BLaER1 treated with 17β-estradiol and CSF1 and Interleukin-3, amounts not matched to agents 10 nM and 100 nM (cell line): Measurements from ENCODE around the gene LAMB2.

Source experiments
- H3K27ac ChIP-seq, 11 experiments: shearing (Covaris generic); formaldehyde crosslinking; 2 replicates each; pipeline ENCODE4 v1.8.1; 2022
- H3K27me3 ChIP-seq, 11 experiments: shearing (Covaris generic); formaldehyde crosslinking; 2 replicates each; pipeline ENCODE4 v1.8.1; 2022
- H3K36me3 ChIP-seq, 11 experiments: shearing (Covaris generic); formaldehyde crosslinking; 2 replicates each; pipeline ENCODE4 v1.8.1; 2022
- H3K4me1 ChIP-seq, 10 experiments: shearing (Covaris generic); formaldehyde crosslinking; 2 replicates each; pipeline ENCODE4 v1.8.1; 2022
- H3K4me2 ChIP-seq, 11 experiments: shearing (Covaris generic); formaldehyde crosslinking; 2 replicates each; pipeline ENCODE4 v1.8.1; 2022
- H3K4me3 ChIP-seq, 10 experiments: shearing (Covaris generic); formaldehyde crosslinking; 2 replicates each; pipeline ENCODE4 v1.8.1; 2022
- H3K9ac ChIP-seq, 11 experiments: shearing (Covaris generic); formaldehyde crosslinking; 2 replicates each; pipeline ENCODE4 v1.8.1; 2022
- H3K9me3 ChIP-seq, 11 experiments: shearing (Covaris generic); formaldehyde crosslinking; replicated peaks in 1 of 11; 2 replicates each; pipeline ENCODE4 v1.8.1; 2022
- H4K20me1 ChIP-seq, 11 experiments: shearing (Covaris generic); formaldehyde crosslinking; 2 replicates each; pipeline ENCODE4 v1.8.1; 2022
- Cebpa-rat ChIP-seq, 11 experiments: shearing (Covaris generic); IDR thresholded peaks; 2 replicates each; pipeline ENCODE4 v1.8.1; 2022

Gene LAMB2

GRCh38 chr3:49158103-49158709 is 25.4 kb upstream of the LAMB2 start:
- Histone ChIP-seq H3K4me2 (peak overlapping the region in 2 of 11 experiments; percentile 4 to 49; a peak in 1 of 22 replicates), H3K4me1 (peaks cover 21 to 42% (median 33%) of the 10 kb centered on the region in 10 experiments), H3K4me3 (no peak overlapping the region), H3K27me3 (no peaks in the 10 kb centered on the region), H4K20me1 (peaks cover 0 to 26% (median 5%) of the 10 kb centered on the region in 11 experiments; a peak in 7 of 22 replicates), H3K36me3 (peaks cover 6 to 17% (median 10%) of the 10 kb centered on the region in 11 experiments), H3K9me3 (no peaks in the 10 kb centered on the region), H3K27ac (peak overlapping the region in 3 of 11 experiments; percentile 36 to 50 (median 40); a peak in 4 of 22 replicates), H3K9ac (no peak overlapping the region; a peak in 2 of 22 replicates)
- no peak for TF ChIP-seq Cebpa-rat (IDR thresholded peaks at IDR 0.05)

GRCh38 chr3:49157289-49157688 is 24.4 kb upstream of the LAMB2 start:
- H3K4me1 ChIP-seq: peaks cover 13 to 34% (median 25%) of the 10 kb centered on the region in 10 experiments
- H3K4me2 ChIP-seq: no peak overlapping the region
- H3K9ac ChIP-seq: no peak overlapping the region
- H3K9me3 ChIP-seq: no peaks in the 10 kb centered on the region
- no peaks in the 10 kb centered on the region for H3K27me3 ChIP-seq
- no peak for TF ChIP-seq Cebpa-rat (IDR thresholded peaks at IDR 0.05)
- H4K20me1 ChIP-seq: peaks cover 0 to 22% (median 5%) of the 10 kb centered on the region in 11 experiments; a peak in 7 of 22 replicates
- H3K27ac ChIP-seq: no peak overlapping the region
- no peak overlapping the region for H3K4me3 ChIP-seq
- H3K36me3 ChIP-seq: peaks cover 0 to 10% (median 4%) of the 10 kb centered on the region in 11 experiments; a peak in 7 of 22 replicates

- Histone ChIP-seq H3K36me3 (no peaks in the 10 kb centered on the region), H3K9me3 (no peaks in the 10 kb centered on the region), H3K4me3 (no peak overlapping the region), H3K4me2 (no peak overlapping the region), H4K20me1 (peaks cover 0 to 6% (median 0%) of the 10 kb centered on the region in 11 experiments; a peak in 4 of 22 replicates), H3K27me3 (no peaks in the 10 kb centered on the region), H3K27ac (no peak overlapping the region), H3K4me1 (peaks cover 0 to 5% (median under 1%) of the 10 kb centered on the region in 10 experiments; a peak in 11 of 20 replicates), H3K9ac (no peak overlapping the region)
- TF ChIP-seq Cebpa-rat (IDR thresholded peaks at IDR 0.05): no peak
These were observed 20.6 kb upstream of the LAMB2 start for GRCh38 chr3:49153349-49153912.

GRCh38 chr3:49151610-49152009 is 18.8 kb upstream of the LAMB2 start:
- Histone ChIP-seq H3K27ac (no peak overlapping the region), H3K4me1 (peaks cover 0 to 6% (median 2%) of the 10 kb centered on the region in 10 experiments; a peak in 4 of 20 replicates), H3K27me3 (no peaks in the 10 kb centered on the region), H3K4me2 (no peak overlapping the region), H3K9me3 (no peaks in the 10 kb centered on the region), H3K36me3 (no peaks in the 10 kb centered on the region), H4K20me1 (no peaks in the 10 kb centered on the region), H3K9ac (no peak overlapping the region), H3K4me3 (no peak overlapping the region)
- TF ChIP-seq Cebpa-rat (IDR thresholded peaks at IDR 0.05): no peak

- H3K4me1 ChIP-seq: peaks cover 0 to 6% (median 2%) of the 10 kb centered on the region in 10 experiments; a peak in 4 of 20 replicates
- no peak overlapping the region for H3K4me3 ChIP-seq
- peak overlapping the region in 5 of 11 experiments; percentile 14 to 39 (median 19); a peak in 4 of 22 replicates for H3K4me2 ChIP-seq
- peaks cover 0 to 10% (median 7%) of the 10 kb centered on the region in 11 experiments; a peak in 9 of 22 replicates for H3K9me3 ChIP-seq
- no peak for TF ChIP-seq Cebpa-rat (IDR thresholded peaks at IDR 0.05)
- no peaks in the 10 kb centered on the region for H3K27me3 ChIP-seq
- H3K9ac ChIP-seq: no peak overlapping the region
- H3K36me3 ChIP-seq: no peaks in the 10 kb centered on the region
- no peak overlapping the region for H3K27ac ChIP-seq
- no peaks in the 10 kb centered on the region for H4K20me1 ChIP-seq
These were observed 15.3 kb upstream of the LAMB2 start for GRCh38 chr3:49148159-49148558.

GRCh38 chr3:49140080-49140479 is 7.2 kb upstream of the LAMB2 start:
- H3K27ac ChIP-seq: no peak overlapping the region
- no peaks in the 10 kb centered on the region for H3K27me3 ChIP-seq
- H3K36me3 ChIP-seq: no peaks in the 10 kb centered on the region
- H4K20me1 ChIP-seq: no peaks in the 10 kb centered on the region
- no peak overlapping the region for H3K4me2 ChIP-seq
- peaks cover 23 to 35% (median 30%) of the 10 kb centered on the region in 11 experiments for H3K9me3 ChIP-seq
- no peak overlapping the region for H3K4me3 ChIP-seq
- no peak overlapping the region for H3K9ac ChIP-seq
- no peaks in the 10 kb centered on the region for H3K4me1 ChIP-seq
- TF ChIP-seq Cebpa-rat (IDR thresholded peaks at IDR 0.05): no peak

- H3K4me3 ChIP-seq: no peak overlapping the region
- no peak for TF ChIP-seq Cebpa-rat (IDR thresholded peaks at IDR 0.05)
These were observed 2.6 kb upstream of the LAMB2 start for GRCh38 chr3:49135499-49135898.

GRCh38 chr3:49134471-49135265 is 1.8 kb upstream of the LAMB2 start:
- Histone ChIP-seq H4K20me1 (no peaks in the 10 kb centered on the region), H3K27me3 (no peaks in the 10 kb centered on the region), H3K9me3 (no peaks in the 10 kb centered on the region), H3K36me3 (no peaks in the 10 kb centered on the region), H3K4me1 (peaks cover 0 to 6% (median 2%) of the 10 kb centered on the region in 10 experiments; a peak in 4 of 20 replicates), H3K27ac (no peak overlapping the region), H3K9ac (no peak overlapping the region), H3K4me3 (no peak overlapping the region), H3K4me2 (no peak overlapping the region)
- no peak for TF ChIP-seq Cebpa-rat (IDR thresholded peaks at IDR 0.05)

More at GRCh38 chr3:49135499-49135898, 2.6 kb upstream of the LAMB2 start:
- H3K36me3 ChIP-seq: no peaks in the 10 kb centered on the region
- no peak overlapping the region for H3K9ac ChIP-seq
- no peak overlapping the region for H3K4me2 ChIP-seq
- H3K27ac ChIP-seq: no peak overlapping the region
- H3K9me3 ChIP-seq: peaks cover 0 to under 1% (median 0%) of the 10 kb centered on the region in 11 experiments; a peak in 4 of 22 replicates
- H4K20me1 ChIP-seq: no peaks in the 10 kb centered on the region
- H3K27me3 ChIP-seq: no peaks in the 10 kb centered on the region
- peaks cover 0 to 6% (median 2%) of the 10 kb centered on the region in 10 experiments; a peak in 4 of 20 replicates for H3K4me1 ChIP-seq
